Anterior cingulate cortex (tissue), 58 donors: ENCODE results near the gene RBM39.
"Not testable (repeated sequence)": the region's sequence is repeated elsewhere in the genome, so short reads cannot be mapped to it uniquely, and the experiment has no call there.

Source experiments
- DNase-seq, 58 donors: peaks; one replicate each; lab custom pipeline; 2025; lab: John Stamatoyannopoulos, UW

Gene RBM39

GRCh38 chr20:35695245-35695749, 46.8 kb downstream of the RBM39 start:
- no peak for DNase-seq

DNA sequence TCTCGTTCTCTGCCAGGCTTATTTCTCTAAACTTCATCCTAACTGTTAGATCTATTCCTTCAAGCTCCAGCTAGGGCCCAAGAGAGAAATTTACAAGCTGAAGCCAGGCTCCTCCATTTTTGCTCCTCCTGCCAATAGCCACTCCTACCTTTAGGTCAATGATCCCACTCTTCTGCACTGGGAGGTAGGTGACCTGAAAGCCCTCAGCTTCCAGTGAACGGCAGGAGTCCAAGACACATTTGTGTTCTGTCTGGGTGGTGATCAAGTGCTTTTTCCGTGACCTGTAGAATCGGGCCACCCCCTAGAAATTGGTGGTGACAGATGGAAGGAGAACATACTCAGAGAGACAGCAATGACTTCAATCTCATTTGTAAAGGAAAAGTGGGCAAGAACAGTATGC, 51.8 kb downstream of the RBM39 start:
- no peak for DNase-seq

DNA sequence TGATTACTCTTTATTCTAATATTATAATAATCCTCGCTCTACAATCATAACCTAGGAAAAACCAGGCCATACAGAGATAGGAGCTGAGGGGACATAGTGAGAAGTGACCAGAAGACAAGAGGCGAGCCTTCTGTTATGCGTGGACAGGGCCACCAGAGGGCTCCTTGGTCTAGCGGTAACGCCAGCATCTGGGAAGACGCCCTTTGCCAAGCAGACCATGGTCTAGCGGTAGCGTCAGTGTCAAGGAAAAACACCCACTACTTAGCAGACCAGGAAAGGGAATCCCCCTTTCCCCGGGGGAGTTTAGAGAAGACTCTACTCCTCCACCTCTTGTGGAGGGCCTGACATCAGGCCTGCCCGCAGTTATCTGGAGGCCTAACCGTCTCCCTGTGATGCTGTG, 55.2 kb downstream of the RBM39 start:
- DNase-seq: peak in 1 of 58 donors; percentile 20

DNA sequence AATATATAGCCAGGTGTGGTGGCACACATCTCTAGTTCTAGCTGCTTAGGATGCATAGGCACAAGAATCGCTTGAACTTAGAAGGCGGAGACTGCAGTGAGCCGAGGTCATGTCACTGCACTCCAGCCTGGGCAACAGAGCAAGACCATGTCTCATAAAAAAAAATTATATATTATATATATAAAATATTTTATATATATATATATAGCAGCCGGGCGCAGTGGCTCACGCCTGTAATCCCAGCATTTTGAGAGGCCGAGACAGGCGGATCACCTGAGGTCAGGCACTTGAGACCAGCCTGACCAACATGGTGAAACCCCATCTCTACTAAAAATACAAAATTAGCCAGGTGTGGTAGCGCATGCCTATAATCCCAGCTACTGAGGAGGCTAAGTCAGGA, 56.7 kb downstream of the RBM39 start:
- not testable (repeated sequence) for DNase-seq

DNA sequence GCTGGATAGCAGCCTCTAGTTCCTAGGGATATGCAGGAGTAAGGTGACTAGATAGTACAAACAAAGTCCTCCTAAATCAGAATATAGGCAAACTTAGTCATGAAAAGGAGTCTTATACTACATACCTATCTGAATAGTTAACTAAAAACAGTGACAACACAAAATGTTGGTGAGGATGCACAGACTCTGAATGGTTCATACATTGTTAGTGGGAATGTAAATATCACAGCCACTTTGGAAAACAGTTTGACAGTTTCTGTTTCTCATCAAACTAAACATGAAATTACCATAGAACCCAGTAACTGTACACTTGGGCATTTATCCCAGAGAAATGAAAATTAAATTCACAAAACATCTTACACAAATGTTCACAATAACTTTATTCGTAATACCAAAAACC, 60.1 kb downstream of the RBM39 start:
- DNase-seq: no peak

DNA sequence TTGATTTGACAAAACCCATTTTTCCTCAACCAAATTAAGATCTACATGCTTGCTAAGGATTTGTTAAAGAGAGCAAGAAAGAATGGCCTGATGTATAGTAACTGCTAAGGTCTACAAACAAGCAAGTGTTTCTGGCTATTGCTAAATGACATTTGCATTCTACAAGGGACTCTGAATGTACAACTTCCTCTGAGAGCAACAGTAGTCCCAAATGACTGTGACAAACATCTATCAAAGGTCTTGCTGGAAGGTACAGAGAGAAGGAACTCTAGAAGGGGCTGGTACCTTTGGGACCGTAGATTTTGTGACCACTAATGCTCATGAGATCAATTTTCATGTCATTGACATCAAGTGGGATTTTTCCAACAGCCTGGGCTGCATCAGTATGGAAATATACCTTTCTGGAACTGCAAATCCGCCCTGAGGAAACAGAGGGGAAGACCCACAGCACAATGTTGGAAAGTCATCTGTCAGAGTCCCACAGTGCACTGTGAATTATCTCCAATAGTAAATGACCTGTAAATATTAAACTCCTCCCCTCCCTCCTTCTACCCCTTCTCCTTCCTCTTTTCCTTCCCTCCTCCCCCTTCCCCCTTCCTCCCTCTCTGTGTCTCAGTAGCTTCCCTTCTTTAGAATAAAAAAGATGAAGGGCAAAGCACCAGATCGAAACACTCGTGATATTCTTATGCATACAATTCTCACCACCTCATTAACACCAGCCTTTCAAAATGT, 61.4 kb downstream of the RBM39 start:
- DNase-seq: no peak

DNA sequence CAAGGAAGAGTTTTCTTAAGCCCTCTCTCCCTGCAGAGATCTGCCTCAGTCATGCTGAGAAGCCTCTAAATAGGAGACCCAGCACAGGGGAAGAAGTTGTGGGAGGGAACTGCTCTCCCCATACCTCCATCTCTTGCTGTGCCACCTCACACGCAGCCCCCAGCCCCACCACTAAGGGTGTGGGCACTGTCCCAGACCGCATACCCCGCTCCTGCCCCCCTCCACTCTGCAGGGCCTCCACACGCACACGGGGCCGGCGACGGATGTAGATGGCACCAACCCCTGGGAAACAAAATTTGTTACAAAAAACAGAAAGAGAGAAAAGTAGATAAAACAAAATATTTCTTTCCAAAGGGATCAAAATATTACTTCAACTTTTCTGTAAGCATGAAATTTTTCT, 67.1 kb downstream of the RBM39 start:
- no peak for DNase-seq

- no peak for DNase-seq
Observed at GRCh38 chr20:35673884-35674283, 68.2 kb downstream of the RBM39 start.

DNA sequence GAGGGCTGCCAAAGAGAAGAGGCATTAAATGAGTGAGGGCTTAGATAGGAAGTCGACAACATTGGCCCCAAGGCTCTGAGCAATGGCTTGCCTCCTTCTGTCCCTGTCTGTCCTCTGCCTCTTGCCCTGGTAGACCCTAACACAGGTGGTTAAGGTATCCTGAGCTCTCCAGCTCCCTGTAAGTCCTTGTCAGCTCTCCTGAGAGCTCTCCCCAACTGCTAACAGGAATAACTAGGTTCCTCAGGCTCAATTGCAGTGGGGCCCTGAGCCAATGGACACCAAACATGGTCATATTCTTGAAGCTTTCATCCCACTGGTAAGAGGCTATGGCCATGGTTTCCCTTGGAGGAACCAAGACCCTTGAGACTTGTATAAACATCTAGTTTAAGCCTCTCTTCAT, 72.4 kb downstream of the RBM39 start:
- no peak for DNase-seq

DNA sequence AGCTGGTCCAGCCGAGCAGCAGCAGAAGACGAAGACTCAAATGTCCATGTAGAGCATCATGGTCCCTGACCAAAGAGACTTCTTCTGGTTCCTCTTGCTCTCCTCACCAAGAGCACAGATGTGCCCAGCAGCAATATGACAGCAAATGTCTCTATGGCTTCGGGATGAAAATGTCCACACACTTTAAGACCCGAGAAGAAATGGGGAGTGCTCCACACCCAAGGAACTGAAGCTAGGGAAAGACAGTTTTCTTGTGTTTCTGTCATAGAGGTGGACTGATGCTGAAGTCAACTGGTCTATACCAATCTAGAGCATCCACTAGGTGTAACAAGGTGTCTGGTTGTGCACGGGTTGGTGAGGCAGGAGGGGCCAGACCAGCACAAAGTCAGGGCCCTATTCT, 72.8 kb downstream of the RBM39 start:
- no peak for DNase-seq

- no peak for DNase-seq
Observed at GRCh38 chr20:35665949-35666288, 76.1 kb downstream of the RBM39 start.

- DNase-seq: peak; percentile 15 to 94 (median 89)
Observed at GRCh38 chr20:35664466-35665206, 77.4 kb downstream of the RBM39 start, which contains the start of the genes CPNE1 and RBM12. CPNE1 (minus strand) TSS chr20:35664900; CDS start chr20:35632923, 31,977 bp downstream. RBM12 (minus strand) TSS chr20:35664900; CDS start chr20:35655322, 9,578 bp downstream.

GRCh38 chr20:35663516-35664465, 78.3 kb downstream of the RBM39 start:
- DNase-seq: peak in 38 of 58 donors; percentile 1 to 66 (median 31)

- DNase-seq: no peak
Observed at GRCh38 chr20:35662551-35662950, 79.5 kb downstream of the RBM39 start.

DNA sequence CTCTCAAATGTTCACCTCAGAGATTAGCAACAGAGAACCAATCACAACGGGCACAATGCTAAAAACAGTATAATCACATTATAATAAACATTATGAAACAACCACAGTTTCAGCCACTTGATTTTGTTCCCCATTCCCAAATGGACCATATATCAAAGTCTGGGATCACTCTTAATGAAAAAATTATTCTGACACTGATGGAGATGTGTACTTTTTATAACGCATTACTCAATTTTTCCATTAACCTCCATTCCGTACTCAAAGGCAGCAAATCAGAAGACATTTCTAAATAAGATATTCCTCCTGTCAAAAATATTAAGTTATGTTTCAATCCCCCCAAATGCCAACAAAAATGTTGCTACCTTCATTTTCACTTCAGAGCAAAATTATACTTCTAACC, 80.2 kb downstream of the RBM39 start:
- DNase-seq: no peak

GRCh38 chr20:35661053-35661452, 81.0 kb downstream of the RBM39 start:
- DNase-seq: no peak

GRCh38 chr20:35660122-35660937, 81.7 kb downstream of the RBM39 start:
- no peak for DNase-seq

DNA sequence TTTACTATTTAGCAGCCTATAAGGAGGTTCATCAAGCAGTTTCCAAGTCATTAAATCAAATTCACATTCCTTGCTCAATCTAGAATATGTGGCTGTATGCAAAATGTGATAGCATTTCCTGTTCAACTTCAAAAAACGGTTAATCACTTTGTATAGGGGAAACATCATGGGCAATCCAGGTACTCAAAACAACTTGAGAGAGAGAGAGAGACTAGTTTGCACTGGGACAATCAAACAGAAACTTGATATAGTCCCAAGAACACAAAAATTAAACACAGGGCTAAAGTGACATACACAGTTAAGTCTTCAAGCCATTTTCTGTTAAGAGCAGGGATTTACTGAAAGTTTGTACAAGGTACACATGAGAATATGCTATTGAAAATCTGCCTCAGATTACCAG, 84.8 kb downstream of the RBM39 start:
- no peak for DNase-seq

DNA sequence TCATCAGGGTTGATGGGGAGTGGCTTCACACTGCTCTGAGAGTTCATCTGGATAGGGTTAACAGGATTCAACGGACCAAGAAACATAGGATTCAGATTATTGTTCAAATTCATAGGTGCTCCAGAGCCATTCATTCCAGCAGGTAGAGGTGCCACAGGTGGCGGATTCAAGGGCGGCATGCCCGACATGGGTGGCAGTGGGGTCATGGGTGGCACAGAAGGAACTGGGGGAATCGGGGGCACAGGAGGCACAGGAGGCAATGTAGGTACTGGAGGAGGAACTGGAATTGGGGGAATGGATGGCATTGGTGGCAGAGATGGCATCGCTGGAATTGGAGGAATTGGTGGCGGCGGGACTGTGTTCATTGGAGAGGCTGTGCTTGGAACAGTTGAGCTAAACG, 87.6 kb downstream of the RBM39 start:
- no peak for DNase-seq

GRCh38 chr20:35653893-35654292, 88.2 kb downstream of the RBM39 start:
- no peak for DNase-seq
